Measurements from ENCODE around the gene ATP11C. TPM values are rescaled to one million over a fixed set of nuclear protein-coding genes. Genes with fewer than 3 reads are reported as not detected.
"Not testable (repeated sequence)": the region's sequence is repeated elsewhere in the genome, so short reads cannot be mapped to it uniquely, and the experiment has no call there.

The ATP11C gene
- total RNA-seq, 1 donor from 2014 or later: 20.0 TPM

DNA sequence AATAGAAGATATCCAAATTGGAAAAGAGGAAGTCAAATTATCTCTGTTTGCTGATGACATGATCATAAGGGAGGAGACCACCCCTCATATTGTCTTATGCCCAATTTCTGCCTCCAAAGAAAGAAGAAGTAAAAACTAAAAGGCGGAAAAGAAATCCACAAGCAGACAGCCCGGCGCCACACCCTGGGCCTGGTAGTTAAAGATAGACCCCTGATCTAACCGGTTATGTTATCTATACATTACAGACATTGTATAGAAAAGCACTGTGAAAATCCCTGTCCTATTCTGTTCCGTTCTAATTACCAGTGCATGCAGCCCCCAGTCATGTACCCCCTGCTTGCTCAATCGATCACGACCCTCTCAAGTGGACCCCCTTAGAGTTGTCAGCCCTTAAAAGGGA is 247.7 kb downstream of the ATP11C start:
- H3K36me3 Mint-ChIP-seq (ENCODE audit: low read depth); DNase-seq; H3K9me3 Mint-ChIP-seq; H3K4me3 Mint-ChIP-seq; H3K27me3 Mint-ChIP-seq; intact Hi-C loops (cut with micrococcal nuclease); H3K27ac Mint-ChIP-seq; H3K4me1 Mint-ChIP-seq: not testable (repeated sequence)

GRCh38 chrX:139680356-139680755 is 252.5 kb downstream of the ATP11C start:
- intact Hi-C loops (cut with micrococcal nuclease): no loop called here
- H3K27ac Mint-ChIP-seq: no peak overlapping the region
- no peaks in the 10 kb centered on the region for H3K36me3 Mint-ChIP-seq (ENCODE audit: low read depth)
- H3K4me3 Mint-ChIP-seq: no peak overlapping the region
- H3K9me3 Mint-ChIP-seq: peaks cover 4% of the 10 kb centered on the region
- no peaks in the 10 kb centered on the region for H3K27me3 Mint-ChIP-seq
- no peaks in the 10 kb centered on the region for H3K4me1 Mint-ChIP-seq
- no peak for DNase-seq

Other genes starting within 250 kb of the ATP11C start
- 0.40 and 0.43 TPM in 2 replicates for gene MCF2, start 224.9 kb downstream of the ATP11C start, total RNA-seq
- gene CXorf66, start 32.5 kb upstream of the ATP11C start, total RNA-seq: not detected in 2 replicates